Activated CD4-positive, alpha-beta T cell treated with anti-CD3 and anti-CD28 coated beads for 36 hours (primary cell): Measurements from ENCODE around the gene RAB41. TPM values are rescaled to one million over a fixed set of nuclear protein-coding genes. Genes with fewer than 3 reads are reported as not detected.
"Not testable (repeated sequence)": the region's sequence is repeated elsewhere in the genome, so short reads cannot be mapped to it uniquely, and the experiment has no call there.

Experiments used
- ATAC-seq: fragments of 200-7000 bp; cut with Tn5 transposase; one replicate; pipeline ENCODE4 v1.10.0; 2021; ENCODE audit warnings: mild to moderate bottlenecking, moderate library complexity
- CTCF ChIA-PET: fragments of 350-600 bp; sonication (Branson Sonifier 250); formaldehyde crosslinking; loops from one replicate; lab custom pipeline; 2021; ENCODE audit warnings: antibody characterized with exemption; lab: Charles Lee
- POLR2A ChIA-PET: fragments of 350-600 bp; sonication (Branson Sonifier 250); formaldehyde crosslinking; loops from one replicate; lab custom pipeline; 2021; ENCODE audit warnings: antibody characterized with exemption, inconsistent platforms; lab: Charles Lee
- DNase-seq: peaks from one replicate; pipeline ENCODE4 v3.0.0-alpha.2; 2020
- H3K27ac Mint-ChIP-seq: one replicate; pipeline ENCODE4 v1.8.0; 2021; ENCODE audit warnings: mixed read lengths
- H3K27me3 Mint-ChIP-seq: one replicate; pipeline ENCODE4 v1.8.0; 2021; ENCODE audit warnings: mixed read lengths
- H3K36me3 Mint-ChIP-seq: one replicate; pipeline ENCODE4 v1.8.0; 2021; ENCODE audit warnings: low read depth, mixed read lengths
- H3K4me1 Mint-ChIP-seq: one replicate; pipeline ENCODE4 v1.8.0; 2021; ENCODE audit warnings: mixed read lengths
- H3K4me3 Mint-ChIP-seq: one replicate; pipeline ENCODE4 v1.8.0; 2021; ENCODE audit warnings: mild to moderate bottlenecking, moderate library complexity, mixed read lengths
- H3K9me3 Mint-ChIP-seq: one replicate; pipeline ENCODE4 v1.8.0; 2021; ENCODE audit warnings: low read depth, mixed read lengths
- intact Hi-C, 2 experiments: fragments of 100-400 bp; cut with DNase I in 1 of 2; cut with micrococcal nuclease in 1 of 2; formaldehyde crosslinking; loops; one replicate each; pipeline versions ENCODE4 v1.14.2 to v1.15.1; 2022 to 2024; cut with DNase I, micrococcal nuclease
- total RNA-seq, 2 experiments: library from RNA; stranded (reverse); gene quantifications; one replicate each; pipeline ENCODE4 v1.2.3, GENCODE V29; 2021

RAB41 gene
- total RNA-seq, 2 experiments from 2014 or later = not detected

- Mint-ChIP-seq H3K9me3 (no peaks in the 10 kb centered on the region), H3K27me3 (no peaks in the 10 kb centered on the region), H3K4me1 (peaks cover 18% of the 10 kb centered on the region), H3K36me3 (peaks cover 3% of the 10 kb centered on the region), H3K27ac (no peak overlapping the region), H3K4me3 (no peak overlapping the region)
- intact Hi-C loops = no loop called here
- CTCF ChIA-PET = no interaction called here
- POLR2A ChIA-PET = no interaction called here
- no peak for DNase-seq
- no peak for ATAC-seq
These were observed 10.8 kb downstream of the RAB41 start for GRCh38 chrX:70292788-70293187.

- CTCF ChIA-PET = no interaction called here
- no peak for ATAC-seq
- H3K36me3 Mint-ChIP-seq = peaks cover 3% of the 10 kb centered on the region
These were observed 11.6 kb downstream of the RAB41 start for GRCh38 chrX:70293621-70294020.

GRCh38 chrX:70301716-70302115, 19.7 kb downstream of the RAB41 start:
- peaks cover 25% of the 10 kb centered on the region for H3K36me3 Mint-ChIP-seq
- no peaks in the 10 kb centered on the region for H3K9me3 Mint-ChIP-seq
- H3K4me1 Mint-ChIP-seq = peaks cover 12% of the 10 kb centered on the region
- intact Hi-C loops = no loop called here
- no peak overlapping the region for H3K4me3 Mint-ChIP-seq
- H3K27me3 Mint-ChIP-seq = no peaks in the 10 kb centered on the region
- DNase-seq (no peak), ATAC-seq (no peak)
- H3K27ac Mint-ChIP-seq = no peak overlapping the region
- ChIA-PET POLR2A (no interaction called here), CTCF (no interaction called here)

More at GRCh38 chrX:70293621-70294020, 11.6 kb downstream of the RAB41 start:
- intact Hi-C loops = no loop called here
- DNase-seq = no peak
- POLR2A ChIA-PET = no interaction called here
- Mint-ChIP-seq H3K27me3 (no peaks in the 10 kb centered on the region), H3K27ac (no peak overlapping the region), H3K9me3 (no peaks in the 10 kb centered on the region), H3K4me3 (no peak overlapping the region), H3K4me1 (peaks cover 16% of the 10 kb centered on the region)

- DNase-seq (no peak), ATAC-seq (no peak)
- Mint-ChIP-seq H3K9me3 (no peaks in the 10 kb centered on the region), H3K4me3 (no peak overlapping the region), H3K27ac (no peak overlapping the region), H3K4me1 (no peaks in the 10 kb centered on the region), H3K36me3 (peaks cover 13% of the 10 kb centered on the region), H3K27me3 (no peaks in the 10 kb centered on the region)
- POLR2A ChIA-PET = no interaction called here
- intact Hi-C loops = no loop called here
- CTCF ChIA-PET = no interaction called here
These were observed 31.5 kb downstream of the RAB41 start for GRCh38 chrX:70313503-70313902.

- intact Hi-C loops = no loop called here
- Mint-ChIP-seq H3K36me3 (no peaks in the 10 kb centered on the region), H3K27ac (no peak overlapping the region), H3K4me1 (no peaks in the 10 kb centered on the region), H3K27me3 (no peaks in the 10 kb centered on the region), H3K9me3 (no peaks in the 10 kb centered on the region), H3K4me3 (no peak overlapping the region)
- CTCF ChIA-PET = no interaction called here
- no peak for ATAC-seq
- no peak for DNase-seq
- POLR2A ChIA-PET = no interaction called here
These were observed 40.8 kb downstream of the RAB41 start for GRCh38 chrX:70322784-70323183.

GRCh38 chrX:70323628-70324027, 41.7 kb downstream of the RAB41 start:
- H3K4me3 Mint-ChIP-seq, H3K36me3 Mint-ChIP-seq, intact Hi-C loops, CTCF ChIA-PET, H3K9me3 Mint-ChIP-seq, POLR2A ChIA-PET, ATAC-seq, H3K4me1 Mint-ChIP-seq, H3K27ac Mint-ChIP-seq, H3K27me3 Mint-ChIP-seq, DNase-seq: not testable (repeated sequence)

- no peaks in the 10 kb centered on the region for H3K4me1 Mint-ChIP-seq
- no peak overlapping the region for H3K27ac Mint-ChIP-seq
- DNase-seq (no peak), ATAC-seq (no peak)
- no peaks in the 10 kb centered on the region for H3K27me3 Mint-ChIP-seq
- H3K9me3 Mint-ChIP-seq = no peaks in the 10 kb centered on the region
- intact Hi-C loops = no loop called here
- no peak overlapping the region for H3K4me3 Mint-ChIP-seq
- ChIA-PET POLR2A (no interaction called here), CTCF (no interaction called here)
- H3K36me3 Mint-ChIP-seq = no peaks in the 10 kb centered on the region
These were observed 42.4 kb downstream of the RAB41 start for GRCh38 chrX:70324326-70324725.

- DNase-seq = no peak
- H3K27me3 Mint-ChIP-seq = no peaks in the 10 kb centered on the region
- CTCF ChIA-PET = no interaction called here
- H3K4me3 Mint-ChIP-seq = no peak overlapping the region
- no peak overlapping the region for H3K27ac Mint-ChIP-seq
- intact Hi-C loops = no loop called here
- ATAC-seq = no peak
- H3K9me3 Mint-ChIP-seq = no peaks in the 10 kb centered on the region
- no peaks in the 10 kb centered on the region for H3K4me1 Mint-ChIP-seq
- POLR2A ChIA-PET = no interaction called here
- peaks cover 9% of the 10 kb centered on the region for H3K36me3 Mint-ChIP-seq
These were observed 49.2 kb downstream of the RAB41 start for GRCh38 chrX:70331161-70331560.

GRCh38 chrX:70332600-70332999, 50.6 kb downstream of the RAB41 start:
- intact Hi-C loops = no loop called here
- ATAC-seq = no peak
- Mint-ChIP-seq H3K27ac (no peak overlapping the region), H3K9me3 (no peaks in the 10 kb centered on the region), H3K4me1 (peaks cover 9% of the 10 kb centered on the region), H3K27me3 (no peaks in the 10 kb centered on the region), H3K4me3 (no peak overlapping the region), H3K36me3 (peaks cover 10% of the 10 kb centered on the region)
- ChIA-PET CTCF (no interaction called here), POLR2A (no interaction called here)
- no peak for DNase-seq

Other genes starting within 250 kb of the RAB41 start
- gene AWAT2, start 232.2 kb upstream of the RAB41 start, total RNA-seq = not detected
- not detected for gene OTUD6A, start 219.7 kb upstream of the RAB41 start, total RNA-seq
- 10 to 100 TPM; 44.4 to 46.3 TPM for gene IGBP1, start 148.7 kb upstream of the RAB41 start, total RNA-seq
- not detected for gene DGAT2L6, start 104.7 kb upstream of the RAB41 start, total RNA-seq
- not detected for gene AWAT1, start 47.5 kb upstream of the RAB41 start, total RNA-seq
- under 1 TPM; 0.11 to 0.23 TPM for gene P2RY4, start 22.0 kb upstream of the RAB41 start, total RNA-seq
- not detected for gene ARR3, start 13.8 kb upstream of the RAB41 start, total RNA-seq
- gene PDZD11, start 7.8 kb downstream of the RAB41 start, total RNA-seq = 10 to 100 TPM; 23.6 to 28.0 TPM
- 10 to 100 TPM; 21.2 to 25.4 TPM for gene KIF4A, start 7.9 kb downstream of the RAB41 start, total RNA-seq
- under 1 TPM in 1 of 2 experiments, not detected in 1; 0.11 TPM for gene GDPD2, start 141.1 kb downstream of the RAB41 start, total RNA-seq
- 10 to 100 TPM; 18.4 to 27.8 TPM for gene DLG3, start 162.7 kb downstream of the RAB41 start, total RNA-seq